K562 (cell line): Measurements from ENCODE around the gene PALM3.

Experiments
- KDM1A ChIP-seq, 2 experiments: fragments of 450-650 bp; IDR thresholded peaks; 2 replicates each; pipeline ENCODE4 v1.6.1; 2016; ENCODE audit warnings: mild to moderate bottlenecking in 2 of 2
- NRF1 ChIP-seq, 2 experiments: fragments of 450-650 bp; IDR thresholded peaks in 1 of 2; conservative IDR thresholded peaks in 1 of 2; 2 replicates each; pipeline ENCODE4 v1.6.1; 2014; ENCODE audit warnings: mild to moderate bottlenecking in 2 of 2
- PCBP2 ChIP-seq: fragments of 200-400 bp; formaldehyde crosslinking; IDR thresholded peaks from 2 replicates; pipeline ENCODE4 v1.6.1; 2018; ENCODE audit warnings: low read length, low read depth, mild to moderate bottlenecking, moderate library complexity; ENCODE audit not compliant: poor library complexity, severe bottlenecking
- ZSCAN29 ChIP-seq: fragments of 450-650 bp; IDR thresholded peaks from 2 replicates; pipeline ENCODE4 v1.6.1; 2017

DNA sequence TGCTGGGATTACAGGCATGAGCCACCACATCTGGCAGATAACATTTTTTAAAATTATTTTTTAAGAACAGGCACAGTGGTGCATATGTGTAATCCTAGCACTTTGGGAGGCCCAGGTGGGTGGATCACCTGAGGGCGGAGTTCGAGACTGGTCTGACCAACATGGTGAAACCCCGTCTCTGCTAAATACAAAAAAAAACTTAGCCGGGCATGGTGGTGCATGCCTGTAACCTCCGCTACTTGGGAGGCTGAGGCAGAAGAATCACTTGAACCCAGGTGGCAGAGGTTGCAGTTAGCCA lies 631 bp upstream of the PALM3 start:
- no peak for TF ChIP-seq NRF1 (conservative IDR thresholded peaks at IDR 0.05 in 1 of 2, IDR thresholded peaks at IDR 0.05 in 1 of 2)
- no peak for TF ChIP-seq ZSCAN29
- TF ChIP-seq KDM1A (IDR thresholded peaks at IDR 0.05) = no peak
- TF ChIP-seq PCBP2 = no peak
